PC-9 (cell line): ENCODE results near the gene GLT1D1. TPM values are rescaled to one million over a fixed set of nuclear protein-coding genes. Genes with fewer than 3 reads are reported as not detected.
"Not testable (repeated sequence)": the region's sequence is repeated elsewhere in the genome, so short reads cannot be mapped to it uniquely, and the experiment has no call there.

ENCODE experiments used
- Bru-seq: library from RNA; stranded (reverse); fragments of 400-500 nt; gene quantifications from one replicate; lab custom pipeline; 2021; lab: Mats Ljungman, UMichigan
- BruChase-seq, 2 experiments: library from RNA; stranded (reverse); fragments of 400-500 nt; gene quantifications; one replicate each; lab custom pipeline; 2021; lab: Mats Ljungman, UMichigan
- BruUV-seq: library from RNA; stranded (reverse); fragments of 400-500 nt; replicated peaks from 2 replicates; lab custom pipeline; 2021; lab: Mats Ljungman, UMichigan
- CTCF ChIA-PET: fragments of 300-600 bp; sonication (Branson Sonifier 250); formaldehyde crosslinking; loops from one replicate; lab custom pipeline; 2022; ENCODE audit warnings: antibody characterized with exemption; lab: Charles Lee
- POLR2A ChIA-PET: fragments of 300-600 bp; sonication (Branson Sonifier 250); formaldehyde crosslinking; loops from one replicate; lab custom pipeline; 2022; ENCODE audit warnings: antibody characterized with exemption; ENCODE audit not compliant: unreplicated experiment; lab: Charles Lee
- DNase-seq, 2 experiments: peaks; one replicate each; pipeline versions ENCODE4 v3.0.0 to v3.0.0-alpha.2; 2015 to 2022; ENCODE audit warnings: mixed read lengths in 1 of 2
- H2AFZ ChIP-seq: fragments of 200-600 bp; sonication (generic); 2 replicates; pipeline ENCODE4 v1.8.1; 2017; ENCODE audit warnings: antibody characterized with exemption
- H3F3A ChIP-seq: fragments of 200-600 bp; sonication (generic); 2 replicates; pipeline ENCODE4 v1.8.1; 2017; ENCODE audit warnings: antibody characterized with exemption, mild to moderate bottlenecking, low read depth; ENCODE audit not compliant: insufficient read depth
- H3K27ac ChIP-seq: fragments of 200-600 bp; sonication (generic); 2 replicates; pipeline ENCODE4 v1.6.1; 2016; ENCODE audit warnings: mixed run types
- H3K27me3 ChIP-seq: fragments of 200-600 bp; sonication (generic); 2 replicates; pipeline ENCODE4 v1.6.1; 2016; ENCODE audit warnings: low read depth, mixed run types; ENCODE audit not compliant: insufficient read depth
- H3K36me3 ChIP-seq: fragments of 200-600 bp; sonication (generic); 2 replicates; pipeline ENCODE4 v1.6.1; 2016; ENCODE audit warnings: low read depth, mixed run types
- H3K4me1 ChIP-seq: fragments of 200-600 bp; sonication (generic); replicated peaks from 2 replicates; pipeline ENCODE4 v1.6.1; 2016; ENCODE audit warnings: mixed run types; ENCODE audit not compliant: insufficient read depth
- H3K4me2 ChIP-seq: fragments of 200-600 bp; sonication (generic); 2 replicates; pipeline ENCODE4 v1.6.1; 2017; ENCODE audit warnings: mixed run types
- H3K4me3 ChIP-seq: fragments of 200-600 bp; sonication (generic); 2 replicates; pipeline ENCODE4 v1.6.1; 2016; ENCODE audit warnings: mixed run types
- H3K79me2 ChIP-seq: fragments of 200-600 bp; sonication (generic); 2 replicates; pipeline ENCODE4 v1.6.1; 2017; ENCODE audit warnings: low read depth, mixed run types
- H3K9me2 ChIP-seq: fragments of 200-600 bp; sonication (generic); 2 replicates; pipeline ENCODE4 v1.8.1; 2017; ENCODE audit warnings: mild to moderate bottlenecking; ENCODE audit not compliant: insufficient read depth
- H3K9me3 ChIP-seq: fragments of 200-600 bp; sonication (generic); 2 replicates; pipeline ENCODE4 v1.8.1; 2016; ENCODE audit warnings: low read depth; ENCODE audit not compliant: insufficient read depth
- H4K20me1 ChIP-seq: fragments of 200-600 bp; sonication (generic); 2 replicates; pipeline ENCODE4 v1.8.1; 2017; ENCODE audit not compliant: insufficient read depth
- EZH2 ChIP-seq: fragments of 200-600 bp; sonication (generic); IDR thresholded peaks from 2 replicates; pipeline ENCODE4 v1.8.0; 2017; ENCODE audit warnings: antibody characterized with exemption, low read depth
- intact Hi-C: fragments of 100-400 bp; cut with micrococcal nuclease; formaldehyde crosslinking; loops from one replicate; pipeline ENCODE4 v1.10.0; 2022; ENCODE audit not compliant: unreplicated experiment
- long read RNA-seq: library from polyadenylated mRNA; stranded (forward); transcript quantifications from one replicate; pipeline ENCODE4 v2.0.0, GENCODE V29; 2022
- total RNA-seq: library from RNA; stranded (reverse); gene quantifications from 2 replicates; pipeline ENCODE4 v1.2.3, GENCODE V29; 2021
- TF ChIP-seq, protein P1 (sequence below): fragments of 200-600 bp; sonication (generic); conservative IDR thresholded peaks from 2 replicates; pipeline ENCODE4 v1.6.1; 2017; ENCODE audit warnings: mixed run types, antibody characterized with exemption, mild to moderate bottlenecking, moderate library complexity

Gene GLT1D1
- not detected in 2 replicates for total RNA-seq
- Bru-seq, nascent RNA: percentile 1 among the genes with signal in this experiment
- BruChase-seq, experiment 1, labeled RNA remaining after a 2-hour chase: percentile 9 among the genes with signal in this experiment
- percentile 4 among the genes with signal in this experiment for BruChase-seq, experiment 2, labeled RNA remaining after a 6-hour chase
- long read RNA-seq: 0 reads

DNA sequence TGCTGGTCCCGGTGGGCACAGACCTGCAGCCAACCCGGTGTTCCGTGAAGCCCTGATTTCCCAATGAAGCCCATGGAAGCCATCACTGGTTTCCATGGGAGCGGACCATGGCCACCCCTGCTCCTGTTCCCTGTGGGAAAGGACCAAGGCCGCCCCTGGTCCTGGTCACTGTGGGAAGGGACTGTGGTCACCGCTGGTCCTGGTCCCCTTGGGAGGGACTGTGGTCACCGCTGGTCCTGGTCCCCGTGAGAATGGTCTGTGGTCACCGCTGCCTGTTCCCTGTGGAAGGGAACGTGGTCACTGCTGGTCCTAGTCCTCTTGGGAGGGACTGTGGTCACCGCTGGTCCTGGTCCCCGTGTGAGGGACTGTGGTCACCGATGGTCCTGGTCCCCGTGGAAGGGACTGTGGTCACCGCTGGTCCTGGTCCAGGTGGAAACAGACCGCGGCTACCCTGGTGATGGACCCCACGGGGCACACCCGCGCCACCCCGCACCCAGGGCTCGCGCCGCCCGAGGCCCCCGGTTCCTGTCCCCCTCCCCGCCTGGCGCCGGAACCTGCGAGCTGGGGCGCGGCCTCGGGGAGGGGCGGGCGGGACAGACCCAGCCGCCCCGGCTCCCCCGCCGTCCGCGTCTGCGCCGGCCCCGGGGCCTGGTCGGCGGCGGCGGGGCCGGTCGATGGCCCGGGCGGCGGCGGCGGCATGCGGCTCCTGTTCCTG, at the start of gene GLT1D1:
GLT1D1 (plus strand) TSS at position 594 of the 715 bp plus-strand sequence; CDS start at position 698, 104 bp downstream.
- POLR2A ChIA-PET: no interaction called here
- DNase-seq: no peak
- no peak within 1 kb of the TSS for H3K4me2 ChIP-seq

DNA sequence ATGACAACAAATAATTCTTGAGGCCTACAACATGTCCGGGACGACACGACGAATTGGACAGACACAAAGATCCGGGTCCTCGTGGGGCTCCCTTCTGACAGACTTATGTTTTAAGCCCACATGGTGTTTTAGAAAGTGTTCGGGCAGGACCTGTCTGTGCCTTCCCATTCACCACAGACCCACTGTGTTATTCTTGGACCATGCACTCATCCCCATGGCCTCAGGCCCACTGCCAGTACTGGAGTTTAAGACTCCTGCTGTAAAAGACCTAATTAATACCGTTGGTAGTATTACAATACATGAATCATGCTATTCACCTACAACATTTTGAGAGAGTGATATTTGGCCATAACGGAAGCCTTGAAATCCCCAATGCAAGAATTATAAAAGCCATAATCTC, 49.5 kb upstream of the GLT1D1 start:
- CTCF ChIA-PET: no interaction called here
- H3K27me3 ChIP-seq: no peaks in the 10 kb centered on the region
- H3K27ac ChIP-seq: no peak overlapping the region
- H3F3A ChIP-seq: no peaks in the 10 kb centered on the region
- H4K20me1 ChIP-seq: 0 out of 2 replicates have a peak, but pooled peaks cover 4% of the 10 kb centered on the region
- H3K4me1 ChIP-seq: no peaks in the 10 kb centered on the region
- no peak overlapping the region for H3K4me2 ChIP-seq
- no peaks in the 10 kb centered on the region for H3K9me2 ChIP-seq
- intact Hi-C loops: no loop called here
- POLR2A ChIA-PET: no interaction called here
- no TSS peak for BruUV-seq
- no peak overlapping the region for H3K4me3 ChIP-seq
- H2AFZ ChIP-seq: no peak overlapping the region
- no peaks in the 10 kb centered on the region for H3K9me3 ChIP-seq
- H3K36me3 ChIP-seq: no peaks in the 10 kb centered on the region
- TF ChIP-seq EZH2: no peak
- TF ChIP-seq, protein P1, sequence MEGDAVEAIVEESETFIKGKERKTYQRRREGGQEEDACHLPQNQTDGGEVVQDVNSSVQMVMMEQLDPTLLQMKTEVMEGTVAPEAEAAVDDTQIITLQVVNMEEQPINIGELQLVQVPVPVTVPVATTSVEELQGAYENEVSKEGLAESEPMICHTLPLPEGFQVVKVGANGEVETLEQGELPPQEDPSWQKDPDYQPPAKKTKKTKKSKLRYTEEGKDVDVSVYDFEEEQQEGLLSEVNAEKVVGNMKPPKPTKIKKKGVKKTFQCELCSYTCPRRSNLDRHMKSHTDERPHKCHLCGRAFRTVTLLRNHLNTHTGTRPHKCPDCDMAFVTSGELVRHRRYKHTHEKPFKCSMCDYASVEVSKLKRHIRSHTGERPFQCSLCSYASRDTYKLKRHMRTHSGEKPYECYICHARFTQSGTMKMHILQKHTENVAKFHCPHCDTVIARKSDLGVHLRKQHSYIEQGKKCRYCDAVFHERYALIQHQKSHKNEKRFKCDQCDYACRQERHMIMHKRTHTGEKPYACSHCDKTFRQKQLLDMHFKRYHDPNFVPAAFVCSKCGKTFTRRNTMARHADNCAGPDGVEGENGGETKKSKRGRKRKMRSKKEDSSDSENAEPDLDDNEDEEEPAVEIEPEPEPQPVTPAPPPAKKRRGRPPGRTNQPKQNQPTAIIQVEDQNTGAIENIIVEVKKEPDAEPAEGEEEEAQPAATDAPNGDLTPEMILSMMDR: no peak
- H3K79me2 ChIP-seq: no peaks in the 10 kb centered on the region
- DNase-seq: no peak

More for the DNA sequence above, at the start of gene GLT1D1:
- Histone ChIP-seq H3K4me1 (no peaks in the 10 kb centered on the region), H3K9me3 (no peaks in the 10 kb centered on the region), H3F3A (no peaks in the 10 kb centered on the region), H3K9me2 (no peaks in the 10 kb centered on the region), H3K27ac (no peak within 1 kb of the TSS), H3K79me2 (no peaks in the 10 kb centered on the region), H3K4me3 (no peak within 1 kb of the TSS), H4K20me1 (no peaks in the 10 kb centered on the region), H2AFZ (no peak within 1 kb of the TSS), H3K27me3 (peaks cover 75% of the 10 kb centered on the region), H3K36me3 (no peaks in the 10 kb centered on the region)
- BruUV-seq: no TSS peak
- TF ChIP-seq, protein P1: no peak
- no peak for TF ChIP-seq EZH2
- CTCF ChIA-PET: no interaction called here
- intact Hi-C loops: no loop called here

DNA sequence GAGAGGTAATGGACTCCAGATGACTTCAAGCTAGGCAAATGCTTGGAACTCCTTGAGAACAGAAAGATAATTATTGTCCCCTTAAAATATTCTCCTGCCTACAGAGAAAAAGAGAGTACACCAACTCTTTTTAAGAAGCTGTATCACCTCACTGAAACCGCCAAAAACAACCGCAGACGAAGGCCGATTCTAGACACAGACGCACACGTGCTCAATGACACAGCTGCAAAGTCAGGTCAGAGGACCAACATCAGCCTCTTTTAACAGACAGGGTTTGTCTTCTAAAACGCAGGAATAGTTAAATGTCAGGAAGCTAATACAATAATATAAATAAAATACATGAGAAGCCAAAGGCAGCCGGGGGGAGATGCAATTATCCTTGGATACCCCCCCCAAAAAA, 48.5 kb upstream of the GLT1D1 start:
- DNase-seq: no peak
- Histone ChIP-seq H3K9me2 (no peaks in the 10 kb centered on the region), H3K79me2 (no peaks in the 10 kb centered on the region), H3K4me1 (no peaks in the 10 kb centered on the region), H3K36me3 (no peaks in the 10 kb centered on the region), H4K20me1 (peaks cover 9% of the 10 kb centered on the region; the same call in 1 of the 2 replicates), H3K27ac (no peak overlapping the region), H3F3A (no peaks in the 10 kb centered on the region), H3K9me3 (no peaks in the 10 kb centered on the region), H3K27me3 (no peaks in the 10 kb centered on the region), H3K4me2 (no peak overlapping the region), H2AFZ (no peak overlapping the region), H3K4me3 (no peak overlapping the region)
- BruUV-seq: no TSS peak
- ChIA-PET POLR2A (no interaction called here), CTCF (no interaction called here)
- TF ChIP-seq, protein P1: no peak
- TF ChIP-seq EZH2: no peak
- intact Hi-C loops: no loop called here

DNA sequence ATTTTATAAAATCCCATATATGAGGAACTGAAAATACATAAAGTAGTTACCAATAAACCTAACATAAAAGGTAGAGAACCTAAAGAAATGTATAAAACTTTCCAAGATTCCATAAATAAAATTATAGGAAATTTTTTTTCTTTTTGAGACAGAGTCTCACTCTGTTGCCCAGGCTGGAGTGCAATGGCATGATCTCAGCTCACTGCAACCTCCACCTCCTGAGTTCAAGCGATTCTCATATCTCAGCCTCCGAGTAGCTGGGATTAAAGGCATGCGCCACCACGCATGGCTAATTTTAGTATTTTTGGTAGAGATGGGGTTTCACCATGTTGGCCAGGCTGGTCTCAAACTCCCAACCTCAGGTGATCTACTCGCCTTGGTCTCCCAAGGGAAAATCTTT, 47.9 kb upstream of the GLT1D1 start:
- BruUV-seq, H3K79me2 ChIP-seq, H3K9me3 ChIP-seq, H3F3A ChIP-seq, H3K27ac ChIP-seq, H2AFZ ChIP-seq, H3K9me2 ChIP-seq, H3K4me2 ChIP-seq, intact Hi-C loops, H3K36me3 ChIP-seq, CTCF ChIA-PET, POLR2A ChIA-PET, DNase-seq, H3K27me3 ChIP-seq, H3K4me1 ChIP-seq, H3K4me3 ChIP-seq: not testable (repeated sequence)
- H4K20me1 ChIP-seq: peaks cover 15% of the 10 kb centered on the region; the same call in 1 of the 2 replicates
